Lung (tissue), 12 donors: ENCODE data around the gene PTGER1. TPM values are rescaled to one million over a fixed set of nuclear protein-coding genes. Genes with fewer than 3 reads are reported as not detected.

ENCODE experiments used
- ATAC-seq: fragments of 200-7000 bp; cut with Tn5 transposase; one replicate; pipeline ENCODE4 v1.9.1; 2020; ENCODE audit warnings: moderate number of reproducible peaks; ENCODE audit not compliant: insufficient read depth, low FRiP score
- DNase-seq, 3 donors: peaks; one replicate each; pipeline ENCODE4 v3.0.0-alpha.2; 2013 to 2017
- H3K27ac ChIP-seq, 2 donors: one replicate each; pipeline ENCODE4 v1.5.1; 2013; ENCODE audit warnings: mild to moderate bottlenecking in 2 of 2, moderate library complexity in 2 of 2, control low read depth in 1 of 2, inconsistent platforms in 1 of 2, low read depth in 1 of 2, low read length in 1 of 2
- H3K27me3 ChIP-seq, 3 donors: one replicate each; pipeline ENCODE4 v1.5.1; 2013; ENCODE audit warnings: low read length in 2 of 3; ENCODE audit not compliant: control insufficient read depth in 3 of 3, insufficient read depth in 3 of 3
- H3K36me3 ChIP-seq, 4 donors: one replicate each; pipeline ENCODE4 v1.5.1; 2013; ENCODE audit warnings: low read length in 4 of 4, mild to moderate bottlenecking in 1 of 4, moderate library complexity in 1 of 4; ENCODE audit not compliant: control insufficient read depth in 4 of 4, insufficient read depth in 4 of 4
- H3K4me1 ChIP-seq, 5 donors: one replicate each; pipeline ENCODE4 v1.5.1; 2013; ENCODE audit warnings: low read length in 5 of 5, mild to moderate bottlenecking in 2 of 5, moderate library complexity in 1 of 5; ENCODE audit not compliant: control insufficient read depth in 5 of 5, insufficient read depth in 5 of 5
- H3K4me3 ChIP-seq: one replicate; pipeline ENCODE4 v1.5.1; 2013; ENCODE audit warnings: mild to moderate bottlenecking, control low read depth, moderate library complexity
- H3K9ac ChIP-seq, 2 donors: one replicate each; pipeline ENCODE4 v1.5.1; 2013; ENCODE audit warnings: low read length in 2 of 2, control low read depth in 1 of 2; ENCODE audit not compliant: insufficient read depth in 1 of 2
- H3K9me3 ChIP-seq, 4 donors: one replicate each; pipeline ENCODE4 v1.5.1; 2013; ENCODE audit warnings: low read length in 3 of 4, mild to moderate bottlenecking in 1 of 4, moderate library complexity in 1 of 4; ENCODE audit not compliant: control insufficient read depth in 4 of 4, insufficient read depth in 3 of 4
- CTCF ChIP-seq: IDR thresholded peaks from 2 replicates; pipeline ENCODE4 v1.5.1; 2012; ENCODE audit warnings: mild to moderate bottlenecking; ENCODE audit errors: control extremely low read depth, extremely low read depth
- WGBS, 2 donors: extraction: QIAGEN DNeasy Blood & Tissue Kit; methylation state at CpG; one replicate each; pipeline ENCODE4 v1.1.7; 2013; 5-methylcytosine and 5-hydroxymethylcytosine counted together
- polyA plus RNA-seq, 2 donors: library from polyadenylated mRNA; stranded (reverse); fragments of 200-250 nt; gene quantifications; one replicate each; pipeline ENCODE4 v1.2.1, GENCODE V29; 2013
- total RNA-seq, 2 donors: library from RNA; depleted of rRNA in 1 of 2; stranded (reverse); fragments of >200 nt in 1 of 2; gene quantifications; one replicate each; pipeline ENCODE4 v1.2.1, GENCODE V29; 2014 to 2021
- donor health status: control.
- donor health status: control.
- donor health status: Bipolar disorder and iron deficiency.
- donor health status: healthy.
- donor health status: DM: yes; HTN: yes; CAD: no.

PTGER1 gene
- total and polyA plus RNA-seq, 4 donors, result 0.73 to 4.3 (median 1.7) TPM

GRCh38 chr19:14494910-14495671, 19.9 kb upstream of the PTGER1 start:
- no peaks in the 10 kb centered on the region for H3K27me3 ChIP-seq
- peaks cover 0 to 9% (median 3%) of the 10 kb centered on the region in 4 donors for H3K36me3 ChIP-seq
- DNase-seq, result peak in 1 of 3 donors; percentile 44
- H3K27ac ChIP-seq, result peak overlapping the region in 1 of 2 donors; percentile 68
- peak overlapping the region; percentile 61 for H3K4me3 ChIP-seq
- WGBS, 2 donors, result 18 to 34% methylated on average over 13 to 14 of the region's 14 CpGs
- H3K9me3 ChIP-seq, result no peaks in the 10 kb centered on the region
- peak overlapping the region; percentile 25 to 53 for H3K9ac ChIP-seq
- no peak for ATAC-seq
- H3K4me1 ChIP-seq, result peaks cover 0 to 18% (median 9%) of the 10 kb centered on the region in 5 donors
- TF ChIP-seq CTCF, result no peak

GRCh38 chr19:14494411-14494810, 19.3 kb upstream of the PTGER1 start:
- DNase-seq (no peak), ATAC-seq (no peak)
- TF ChIP-seq CTCF, result no peak
- Histone ChIP-seq H3K9ac (no peak overlapping the region), H3K9me3 (no peaks in the 10 kb centered on the region), H3K4me3 (peak overlapping the region; percentile 2), H3K27ac (peak overlapping the region in 1 of 2 donors; percentile 65), H3K4me1 (peaks cover 0 to 18% (median 9%) of the 10 kb centered on the region in 5 donors), H3K36me3 (peaks cover 0 to 9% (median 4%) of the 10 kb centered on the region in 4 donors), H3K27me3 (no peaks in the 10 kb centered on the region)
- WGBS, 2 donors, result 57 to 73% methylated on average over 4 of the region's 4 CpGs

- H3K9ac ChIP-seq, result no peak overlapping the region
- H3K27ac ChIP-seq, result no peak overlapping the region
- TF ChIP-seq CTCF, result no peak
- DNase-seq (no peak), ATAC-seq (no peak)
- H3K36me3 ChIP-seq, result peaks cover 0 to 18% (median 10%) of the 10 kb centered on the region in 4 donors
- no peaks in the 10 kb centered on the region for H3K9me3 ChIP-seq
- H3K4me1 ChIP-seq, result peaks cover 0 to 15% (median 8%) of the 10 kb centered on the region in 5 donors
- no peak overlapping the region for H3K4me3 ChIP-seq
- no peaks in the 10 kb centered on the region for H3K27me3 ChIP-seq
- 86 to 88% methylated on average over 5 of the region's 5 CpGs for WGBS, 2 donors
Observed at GRCh38 chr19:14492756-14493337, 17.7 kb upstream of the PTGER1 start.
